ENCODE measurements around the gene PPIA.

Gene PPIA

GRCh38 chr7:44823255-44823781 lies 26.8 kb downstream of the PPIA start:
- TF ChIP-seq ISL1 (CRISPR knock-in tag; IDR thresholded peaks at IDR 0.05) (no peak), ARNTL (CRISPR knock-in tag; IDR thresholded peaks at IDR 0.05; ENCODE audit: borderline replicate concordance, low read depth) (no peak), TOX (CRISPR knock-in tag; IDR thresholded peaks at IDR 0.05; ENCODE audit: borderline replicate concordance) (no peak), ZNF8 (CRISPR knock-in tag; IDR thresholded peaks at IDR 0.05) (no peak), PATZ1 (CRISPR knock-in tag; IDR thresholded peaks at IDR 0.05; ENCODE audit: borderline replicate concordance) (no peak), PPARA (CRISPR knock-in tag; IDR thresholded peaks at IDR 0.05; ENCODE audit: borderline replicate concordance) (no peak), TSHZ2 (CRISPR knock-in tag; IDR thresholded peaks at IDR 0.05) (no peak), GLIS3 (CRISPR knock-in tag; IDR thresholded peaks at IDR 0.05) (no peak), RARB (CRISPR knock-in tag; IDR thresholded peaks at IDR 0.05) (no peak), ESRRG (CRISPR knock-in tag; IDR thresholded peaks at IDR 0.05) (no peak), ZNF70 (CRISPR knock-in tag; IDR thresholded peaks at IDR 0.05) (no peak), ZNF565 (CRISPR knock-in tag; conservative IDR thresholded peaks at IDR 0.05; ENCODE audit: low read depth) (no peak), OSR1 (CRISPR knock-in tag; IDR thresholded peaks at IDR 0.05) (no peak), ZFP3 (CRISPR knock-in tag; IDR thresholded peaks at IDR 0.05) (no peak)
- TF ChIP-seq, protein P1, sequence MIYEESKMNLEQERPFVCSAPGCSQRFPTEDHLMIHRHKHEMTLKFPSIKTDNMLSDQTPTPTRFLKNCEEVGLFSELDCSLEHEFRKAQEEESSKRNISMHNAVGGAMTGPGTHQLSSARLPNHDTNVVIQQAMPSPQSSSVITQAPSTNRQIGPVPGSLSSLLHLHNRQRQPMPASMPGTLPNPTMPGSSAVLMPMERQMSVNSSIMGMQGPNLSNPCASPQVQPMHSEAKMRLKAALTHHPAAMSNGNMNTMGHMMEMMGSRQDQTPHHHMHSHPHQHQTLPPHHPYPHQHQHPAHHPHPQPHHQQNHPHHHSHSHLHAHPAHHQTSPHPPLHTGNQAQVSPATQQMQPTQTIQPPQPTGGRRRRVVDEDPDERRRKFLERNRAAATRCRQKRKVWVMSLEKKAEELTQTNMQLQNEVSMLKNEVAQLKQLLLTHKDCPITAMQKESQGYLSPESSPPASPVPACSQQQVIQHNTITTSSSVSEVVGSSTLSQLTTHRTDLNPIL (CRISPR knock-in tag; IDR thresholded peaks at IDR 0.05; ENCODE audit: low read depth), result no peak
- TF ChIP-seq, protein P2, sequence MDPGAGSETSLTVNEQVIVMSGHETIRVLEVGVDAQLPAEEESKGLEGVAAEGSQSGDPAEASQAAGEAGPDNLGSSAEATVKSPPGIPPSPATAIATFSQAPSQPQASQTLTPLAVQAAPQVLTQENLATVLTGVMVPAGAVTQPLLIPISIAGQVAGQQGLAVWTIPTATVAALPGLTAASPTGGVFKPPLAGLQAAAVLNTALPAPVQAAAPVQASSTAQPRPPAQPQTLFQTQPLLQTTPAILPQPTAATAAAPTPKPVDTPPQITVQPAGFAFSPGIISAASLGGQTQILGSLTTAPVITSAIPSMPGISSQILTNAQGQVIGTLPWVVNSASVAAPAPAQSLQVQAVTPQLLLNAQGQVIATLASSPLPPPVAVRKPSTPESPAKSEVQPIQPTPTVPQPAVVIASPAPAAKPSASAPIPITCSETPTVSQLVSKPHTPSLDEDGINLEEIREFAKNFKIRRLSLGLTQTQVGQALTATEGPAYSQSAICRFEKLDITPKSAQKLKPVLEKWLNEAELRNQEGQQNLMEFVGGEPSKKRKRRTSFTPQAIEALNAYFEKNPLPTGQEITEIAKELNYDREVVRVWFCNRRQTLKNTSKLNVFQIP (CRISPR knock-in tag; IDR thresholded peaks at IDR 0.05; ENCODE audit: borderline replicate concordance, low read depth), result no peak
- TF ChIP-seq, protein P3, sequence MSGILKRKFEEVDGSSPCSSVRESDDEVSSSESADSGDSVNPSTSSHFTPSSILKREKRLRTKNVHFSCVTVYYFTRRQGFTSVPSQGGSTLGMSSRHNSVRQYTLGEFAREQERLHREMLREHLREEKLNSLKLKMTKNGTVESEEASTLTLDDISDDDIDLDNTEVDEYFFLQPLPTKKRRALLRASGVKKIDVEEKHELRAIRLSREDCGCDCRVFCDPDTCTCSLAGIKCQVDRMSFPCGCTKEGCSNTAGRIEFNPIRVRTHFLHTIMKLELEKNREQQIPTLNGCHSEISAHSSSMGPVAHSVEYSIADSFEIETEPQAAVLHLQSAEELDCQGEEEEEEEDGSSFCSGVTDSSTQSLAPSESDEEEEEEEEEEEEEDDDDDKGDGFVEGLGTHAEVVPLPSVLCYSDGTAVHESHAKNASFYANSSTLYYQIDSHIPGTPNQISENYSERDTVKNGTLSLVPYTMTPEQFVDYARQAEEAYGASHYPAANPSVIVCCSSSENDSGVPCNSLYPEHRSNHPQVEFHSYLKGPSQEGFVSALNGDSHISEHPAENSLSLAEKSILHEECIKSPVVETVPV (CRISPR knock-in tag; IDR thresholded peaks at IDR 0.05), result no peak
- ATAC-seq, result peak; percentile 14; the same call in 2 of the 3 replicates

DNA sequence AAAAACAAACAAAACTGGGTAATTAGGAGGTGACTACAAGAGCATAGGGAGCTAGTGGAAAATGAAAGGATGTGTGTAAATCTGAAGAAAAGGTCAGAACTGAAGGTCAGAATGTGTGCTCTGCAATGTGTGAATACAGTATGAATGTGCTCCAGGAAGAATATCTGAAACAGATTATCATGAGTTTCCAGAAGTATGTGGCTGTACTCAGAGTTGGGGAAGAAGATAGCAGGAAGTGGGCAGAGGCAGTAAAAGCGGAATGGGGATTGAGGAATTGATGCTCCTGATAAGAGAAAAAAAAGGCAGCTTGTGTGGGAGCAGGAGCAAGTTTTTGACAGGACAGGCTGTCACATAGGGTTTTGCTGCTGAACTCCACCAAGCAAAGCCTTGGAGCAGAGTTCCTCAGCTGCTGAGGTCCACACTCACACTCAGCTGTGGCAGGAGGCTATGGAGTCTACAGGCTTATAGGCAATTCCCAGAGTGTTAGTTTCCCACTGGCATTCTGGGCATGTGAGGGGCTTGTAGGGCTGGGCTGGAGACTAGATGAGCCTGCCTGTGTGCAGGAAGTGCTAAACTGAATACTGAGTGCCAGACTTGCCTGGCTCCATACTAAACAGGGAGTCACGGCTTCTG lies 28.5 kb downstream of the PPIA start:
- TF ChIP-seq ZC3H10 (CRISPR knock-in tag; IDR thresholded peaks at IDR 0.05), result no peak
- no peak for TF ChIP-seq PATZ1 (CRISPR knock-in tag; IDR thresholded peaks at IDR 0.05; ENCODE audit: borderline replicate concordance)
- TF ChIP-seq ZNF565 (CRISPR knock-in tag; conservative IDR thresholded peaks at IDR 0.05; ENCODE audit: low read depth), result no peak
- no peak for TF ChIP-seq PPARA (CRISPR knock-in tag; IDR thresholded peaks at IDR 0.05; ENCODE audit: borderline replicate concordance)
- TF ChIP-seq, protein P3 (CRISPR knock-in tag; IDR thresholded peaks at IDR 0.05), result no peak
- ATAC-seq, result peak; percentile 28
